ENCODE measurements around the gene RLIM.

The RLIM gene

GRCh38 chrX:74536152-74536831 is 78.1 kb downstream of the RLIM start:
- DNase-seq = peak; percentile 87

DNA sequence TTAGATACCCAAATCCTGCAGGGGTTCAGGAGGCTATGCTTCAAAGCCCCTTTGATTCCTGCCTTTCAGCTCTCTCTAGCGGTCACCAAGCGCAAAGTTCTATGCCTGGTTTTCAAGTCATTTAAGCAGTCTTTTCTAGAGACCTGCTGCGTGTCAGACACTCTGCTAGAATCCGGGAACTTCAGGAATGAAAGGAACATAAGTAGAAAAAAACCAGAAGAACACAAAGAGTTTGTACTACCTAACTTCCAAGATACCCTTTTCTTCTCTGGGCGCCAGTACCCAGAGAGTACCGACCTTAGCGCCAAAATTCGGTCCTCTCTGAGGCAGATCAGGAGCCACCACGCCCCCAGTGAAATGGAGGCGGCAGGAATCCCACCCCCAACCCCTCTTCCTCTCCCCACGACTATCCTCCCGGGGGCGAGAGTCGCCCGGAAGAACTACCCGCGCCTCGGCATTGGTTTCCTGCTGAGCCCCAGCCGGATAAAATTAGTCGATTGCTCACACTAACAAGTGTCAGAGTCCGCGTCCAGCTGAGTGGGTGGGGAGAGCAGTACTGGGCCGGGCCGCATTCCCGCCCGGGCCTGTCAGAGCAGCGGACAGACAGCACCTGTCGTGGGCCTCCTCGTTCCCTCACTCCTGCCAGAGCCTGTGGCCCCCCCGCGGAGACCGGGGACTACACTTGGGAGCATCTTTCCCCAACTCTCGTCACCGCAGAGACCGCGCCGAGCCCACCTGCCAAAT is 78.8 kb downstream of the RLIM start:
- DNase-seq = peak; percentile 74

Data from NCI-H226 (cell line).